SW 1271 (cell line): ENCODE measurements around the gene SMIM33.
"Not testable (repeated sequence)": the region's sequence is repeated elsewhere in the genome, so short reads cannot be mapped to it uniquely, and the experiment has no call there.

ENCODE experiments used
- DNase-seq, 2 experiments: peaks; one replicate each; lab custom pipeline; 2025; lab: John Stamatoyannopoulos, UW

SMIM33 gene

GRCh38 chr5:139470821-139471300 lies at the start of gene SMIM33:
Gene SMIM33, plus strand, starts transcription at chr5:139471004. Its CDS starts 118 bp downstream, at chr5:139471122.
- DNase-seq: no peak

GRCh38 chr5:139422307-139422893 lies 48.4 kb upstream of the SMIM33 start:
- peak; percentile 16 to 79 for DNase-seq

GRCh38 chr5:139425497-139425896 lies 45.3 kb upstream of the SMIM33 start:
- no peak for DNase-seq

GRCh38 chr5:139426203-139426885 lies 44.5 kb upstream of the SMIM33 start:
- DNase-seq: no peak

- no peak for DNase-seq
Measured at GRCh38 chr5:139430015-139430414, 40.8 kb upstream of the SMIM33 start.

GRCh38 chr5:139431706-139432105 lies 39.1 kb upstream of the SMIM33 start:
- no peak for DNase-seq

GRCh38 chr5:139435676-139436075 lies 35.1 kb upstream of the SMIM33 start:
- no peak for DNase-seq

GRCh38 chr5:139438707-139439012 lies 32.1 kb upstream of the SMIM33 start:
- no peak for DNase-seq

GRCh38 chr5:139439013-139439903 lies 31.5 kb upstream of the SMIM33 start, which contains the start of gene DNAJC18:
Gene DNAJC18, minus strand, starts transcription at chr5:139439525. Its CDS starts 80 bp downstream, at chr5:139439445.
- DNase-seq: peak; percentile 74 to 91

- not testable (repeated sequence) for DNase-seq
Measured at GRCh38 chr5:139440416-139440815, 30.4 kb upstream of the SMIM33 start.

GRCh38 chr5:139443831-139444453 lies 26.9 kb upstream of the SMIM33 start:
- DNase-seq: peak in 1 of 2 experiments; percentile 27

- no peak for DNase-seq
Measured at GRCh38 chr5:139445325-139446170, 25.3 kb upstream of the SMIM33 start.

- DNase-seq: no peak
Measured at GRCh38 chr5:139446956-139447779, 23.6 kb upstream of the SMIM33 start.

GRCh38 chr5:139451176-139451575 lies 19.6 kb upstream of the SMIM33 start:
- DNase-seq: no peak

GRCh38 chr5:139451878-139452660 lies 18.7 kb upstream of the SMIM33 start:
- DNase-seq: no peak

GRCh38 chr5:139453683-139454567 lies 16.9 kb upstream of the SMIM33 start:
- no peak for DNase-seq

GRCh38 chr5:139454568-139455290 lies 16.1 kb upstream of the SMIM33 start:
- no peak for DNase-seq

- DNase-seq: no peak
Measured at GRCh38 chr5:139456776-139457175, 14.0 kb upstream of the SMIM33 start.
